Neural progenitor cell (in vitro differentiated cells): ENCODE measurements around the gene CARS2. TPM values are rescaled to one million over a fixed set of nuclear protein-coding genes. Genes with fewer than 3 reads are reported as not detected.
A peak's percentile ranks its signal among the peaks of the same experiment; 100 is the strongest.

Experiments used
- DNase-seq: peaks from one replicate; pipeline ENCODE4 v3.0.0-alpha.2; 2016; ENCODE audit warnings: low spot score
- H2AFZ ChIP-seq: fragments of 200-600 bp; sonication (generic); replicated peaks from 2 replicates; pipeline ENCODE4 v1.6.1; 2016; ENCODE audit warnings: antibody characterized with exemption
- H3F3A ChIP-seq: fragments of 200-600 bp; sonication (generic); 2 replicates; pipeline ENCODE4 v1.6.1; 2016; ENCODE audit warnings: antibody characterized with exemption, low read depth
- H3K27ac ChIP-seq: fragments of 200-600 bp; sonication (generic); 2 replicates; pipeline ENCODE4 v1.5.1; 2016; ENCODE audit warnings: mild to moderate bottlenecking
- H3K27me3 ChIP-seq: fragments of 200-600 bp; sonication (generic); 2 replicates; pipeline ENCODE4 v1.6.1; 2016; ENCODE audit warnings: mild to moderate bottlenecking, moderate library complexity
- H3K36me3 ChIP-seq: fragments of 200-600 bp; sonication (generic); 2 replicates; pipeline ENCODE4 v1.5.1; 2016
- H3K4me1 ChIP-seq: fragments of 200-600 bp; sonication (generic); 2 replicates; pipeline ENCODE4 v1.6.1; 2016; ENCODE audit warnings: mixed run types
- H3K4me2 ChIP-seq: fragments of 200-600 bp; sonication (generic); 2 replicates; pipeline ENCODE4 v1.6.1; 2016
- H3K4me3 ChIP-seq: fragments of 200-600 bp; sonication (generic); 2 replicates; pipeline ENCODE4 v1.5.1; 2016
- H3K79me2 ChIP-seq: fragments of 200-600 bp; sonication (generic); 2 replicates; pipeline ENCODE4 v1.6.1; 2016; ENCODE audit warnings: low read depth
- H3K9ac ChIP-seq: fragments of 200-600 bp; sonication (generic); 2 replicates; pipeline ENCODE4 v1.6.1; 2016
- H3K9me3 ChIP-seq: fragments of 200-600 bp; sonication (generic); 2 replicates; pipeline ENCODE4 v1.5.1; 2016; ENCODE audit warnings: low read depth
- H4K20me1 ChIP-seq: fragments of 200-600 bp; sonication (generic); 2 replicates; pipeline ENCODE4 v1.6.1; 2016; ENCODE audit warnings: low read depth
- H3K27ac Mint-ChIP-seq: 3 replicates; pipeline ENCODE4 v1.8.0; 2021; ENCODE audit warnings: mixed read lengths
- H3K27me3 Mint-ChIP-seq: 2 replicates; pipeline ENCODE4 v1.8.0; 2022; ENCODE audit warnings: low read depth, mild to moderate bottlenecking, inconsistent platforms, moderate library complexity, mixed read lengths; ENCODE audit not compliant: insufficient read depth
- H3K36me3 Mint-ChIP-seq: 3 replicates; pipeline ENCODE4 v1.8.0; 2021; ENCODE audit warnings: mixed read lengths
- H3K4me1 Mint-ChIP-seq: 3 replicates; pipeline ENCODE4 v1.8.0; 2021; ENCODE audit warnings: mixed read lengths
- H3K4me3 Mint-ChIP-seq: 3 replicates; pipeline ENCODE4 v1.8.0; 2021; ENCODE audit warnings: mild to moderate bottlenecking, moderate library complexity, mixed read lengths
- H3K9me3 Mint-ChIP-seq: 3 replicates; pipeline ENCODE4 v1.8.0; 2020; ENCODE audit warnings: mixed read lengths
- EZH2 ChIP-seq: fragments of 200-600 bp; sonication (generic); IDR thresholded peaks from 2 replicates; pipeline ENCODE4 v1.6.1; 2017; ENCODE audit warnings: antibody characterized with exemption, mild to moderate bottlenecking, moderate library complexity
- EZH2phosphoT487 ChIP-seq: fragments of 200-600 bp; sonication (generic); IDR thresholded peaks from 2 replicates; pipeline ENCODE4 v1.6.1; 2017; ENCODE audit warnings: antibody characterized with exemption
- total RNA-seq: library from RNA; depleted of rRNA; stranded (reverse); fragments of >200 nt; gene quantifications from 2 replicates; pipeline ENCODE4 v1.2.3, GENCODE V29; 2015; ENCODE audit warnings: low replicate concordance
- TF ChIP-seq, protein P1 (sequence below): fragments of 200-600 bp; sonication (generic); IDR thresholded peaks from 2 replicates; pipeline ENCODE4 v1.5.1; 2017; ENCODE audit warnings: antibody characterized with exemption, mild to moderate bottlenecking

Gene CARS2
- total RNA-seq, 1 donor from 2014 or later = 50.0 TPM

DNA sequence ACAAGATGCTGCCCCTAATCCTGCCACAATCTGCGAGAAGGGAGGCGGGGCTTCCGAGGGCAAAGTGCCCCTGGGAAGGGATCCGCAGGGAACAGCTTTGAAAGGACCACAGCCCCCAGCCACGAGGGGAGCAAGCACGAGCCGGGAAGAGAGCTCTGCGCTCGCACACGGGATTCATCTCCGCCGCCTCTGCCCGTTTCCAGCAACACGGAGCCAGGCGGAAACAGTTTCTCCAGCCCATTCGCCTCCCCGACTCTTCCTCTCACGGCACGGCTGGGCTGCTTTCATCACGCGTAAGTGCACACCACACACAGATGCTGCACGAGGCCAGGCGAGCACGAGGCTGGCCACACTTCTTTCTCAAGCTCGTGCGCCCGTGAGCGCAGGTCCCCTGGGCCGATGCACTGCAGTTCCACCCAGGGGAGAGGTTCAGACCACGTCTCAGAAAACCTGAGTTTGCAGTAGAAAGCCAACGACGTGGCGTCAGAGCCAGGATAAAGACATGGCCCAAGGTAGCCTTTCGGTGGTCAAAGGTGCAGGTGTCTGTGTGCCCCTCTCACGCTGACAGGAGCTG is 57.0 kb downstream of the CARS2 start:
- TF ChIP-seq EZH2 (no peak), EZH2phosphoT487 (no peak)
- TF ChIP-seq, protein P1, sequence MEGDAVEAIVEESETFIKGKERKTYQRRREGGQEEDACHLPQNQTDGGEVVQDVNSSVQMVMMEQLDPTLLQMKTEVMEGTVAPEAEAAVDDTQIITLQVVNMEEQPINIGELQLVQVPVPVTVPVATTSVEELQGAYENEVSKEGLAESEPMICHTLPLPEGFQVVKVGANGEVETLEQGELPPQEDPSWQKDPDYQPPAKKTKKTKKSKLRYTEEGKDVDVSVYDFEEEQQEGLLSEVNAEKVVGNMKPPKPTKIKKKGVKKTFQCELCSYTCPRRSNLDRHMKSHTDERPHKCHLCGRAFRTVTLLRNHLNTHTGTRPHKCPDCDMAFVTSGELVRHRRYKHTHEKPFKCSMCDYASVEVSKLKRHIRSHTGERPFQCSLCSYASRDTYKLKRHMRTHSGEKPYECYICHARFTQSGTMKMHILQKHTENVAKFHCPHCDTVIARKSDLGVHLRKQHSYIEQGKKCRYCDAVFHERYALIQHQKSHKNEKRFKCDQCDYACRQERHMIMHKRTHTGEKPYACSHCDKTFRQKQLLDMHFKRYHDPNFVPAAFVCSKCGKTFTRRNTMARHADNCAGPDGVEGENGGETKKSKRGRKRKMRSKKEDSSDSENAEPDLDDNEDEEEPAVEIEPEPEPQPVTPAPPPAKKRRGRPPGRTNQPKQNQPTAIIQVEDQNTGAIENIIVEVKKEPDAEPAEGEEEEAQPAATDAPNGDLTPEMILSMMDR = no peak
- no peaks in the 10 kb centered on the region for H3K9me3 ChIP-seq
- no peaks in the 10 kb centered on the region for H3K36me3 ChIP-seq
- H3K27ac ChIP-seq = no peak overlapping the region
- H4K20me1 ChIP-seq = peaks cover 5% of the 10 kb centered on the region
- Mint-ChIP-seq H3K27me3 (peaks cover 2% of the 10 kb centered on the region), H3K27ac (peak overlapping the region; percentile 72), H3K4me1 (peaks cover 23% of the 10 kb centered on the region), H3K9me3 (no peaks in the 10 kb centered on the region), H3K4me3 (no peak overlapping the region), H3K36me3 (peaks cover 14% of the 10 kb centered on the region)
- no peak overlapping the region for H3K4me2 ChIP-seq
- H3K9ac ChIP-seq = no peak overlapping the region
- H3K4me1 ChIP-seq = peaks cover 22% of the 10 kb centered on the region
- peak; percentile 50 for DNase-seq
- H3K4me3 ChIP-seq = no peak overlapping the region
- no peaks in the 10 kb centered on the region for H3K27me3 ChIP-seq
- H3K79me2 ChIP-seq = no peaks in the 10 kb centered on the region
- no peak overlapping the region for H2AFZ ChIP-seq
- peaks cover 10% of the 10 kb centered on the region for H3F3A ChIP-seq

DNA sequence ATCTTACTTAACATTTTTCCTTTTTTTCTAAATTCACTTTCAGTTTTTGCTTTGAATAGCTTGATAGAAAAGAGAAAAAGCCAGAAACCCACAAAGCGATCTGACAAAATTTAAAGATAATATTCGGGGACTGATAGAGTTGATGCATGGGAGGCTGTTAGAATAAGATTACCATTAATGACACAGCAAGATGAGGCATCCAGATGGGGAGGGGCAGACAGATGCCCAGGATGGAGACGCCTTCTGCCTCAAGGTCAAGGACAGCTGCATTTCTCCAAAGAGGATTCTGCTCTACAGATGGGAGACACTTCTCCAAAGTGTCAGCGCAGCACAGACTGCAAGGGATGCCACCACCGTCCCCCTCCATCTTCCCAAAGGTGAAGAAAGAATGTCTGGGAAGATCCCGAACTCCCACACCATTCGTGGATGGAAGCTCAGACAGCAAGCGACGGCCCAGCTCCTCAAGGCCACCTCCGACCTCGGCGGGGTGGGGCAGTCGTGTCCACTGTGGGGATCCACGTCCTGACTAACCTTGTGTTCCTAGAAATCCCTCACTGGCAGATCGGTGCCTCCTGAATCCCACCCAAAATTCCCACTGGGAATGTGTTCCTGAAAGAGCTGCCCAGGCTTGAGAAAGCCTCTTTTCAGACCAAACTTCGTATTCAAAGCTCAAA is 57.6 kb downstream of the CARS2 start:
- Histone ChIP-seq H3K4me3 (no peak overlapping the region), H4K20me1 (peaks cover 5% of the 10 kb centered on the region), H3K4me1 (peaks cover 22% of the 10 kb centered on the region), H3K4me2 (no peak overlapping the region), H3F3A (peaks cover 10% of the 10 kb centered on the region), H3K9ac (no peak overlapping the region), H2AFZ (no peak overlapping the region), H3K9me3 (no peaks in the 10 kb centered on the region), H3K36me3 (no peaks in the 10 kb centered on the region), H3K27ac (no peak overlapping the region), H3K79me2 (no peaks in the 10 kb centered on the region), H3K27me3 (no peaks in the 10 kb centered on the region)
- DNase-seq = no peak
- Mint-ChIP-seq H3K36me3 (peaks cover 12% of the 10 kb centered on the region), H3K4me3 (no peak overlapping the region), H3K27me3 (peaks cover 2% of the 10 kb centered on the region), H3K9me3 (no peaks in the 10 kb centered on the region), H3K27ac (peak overlapping the region; percentile 72), H3K4me1 (peaks cover 23% of the 10 kb centered on the region)
- TF ChIP-seq, protein P1 = no peak
- TF ChIP-seq EZH2phosphoT487 (no peak), EZH2 (no peak)

DNA sequence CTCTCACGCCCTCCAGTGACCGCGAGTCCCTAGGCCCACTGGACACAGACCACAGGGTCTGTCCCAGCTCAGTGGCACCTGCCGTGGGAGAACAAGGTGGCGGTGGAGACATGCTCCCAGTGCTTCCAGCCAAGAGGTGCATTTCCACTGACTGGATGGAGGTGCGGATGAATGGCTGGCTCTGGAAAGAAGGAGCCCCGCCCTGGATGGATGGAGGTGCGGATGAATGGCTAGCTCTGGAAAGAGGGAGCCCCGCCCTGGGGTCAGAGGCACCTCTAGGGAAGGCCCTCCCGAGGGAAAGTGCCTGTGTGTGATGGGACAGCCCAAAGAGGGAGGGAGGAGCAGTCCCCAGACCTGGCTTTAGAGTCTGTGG is 58.6 kb downstream of the CARS2 start:
- Histone ChIP-seq H3K36me3 (no peaks in the 10 kb centered on the region), H3K27ac (no peak overlapping the region), H3K9ac (no peak overlapping the region), H3K9me3 (no peaks in the 10 kb centered on the region), H3K27me3 (no peaks in the 10 kb centered on the region), H3K4me2 (no peak overlapping the region), H3K4me1 (peaks cover 22% of the 10 kb centered on the region), H3K79me2 (no peaks in the 10 kb centered on the region), H2AFZ (no peak overlapping the region), H4K20me1 (peaks cover 5% of the 10 kb centered on the region), H3K4me3 (no peak overlapping the region), H3F3A (peaks cover 10% of the 10 kb centered on the region)
- H3K36me3 Mint-ChIP-seq = peaks cover 14% of the 10 kb centered on the region
- peaks cover 2% of the 10 kb centered on the region for H3K27me3 Mint-ChIP-seq
- DNase-seq = no peak
- H3K27ac Mint-ChIP-seq = no peak overlapping the region
- peaks cover 23% of the 10 kb centered on the region for H3K4me1 Mint-ChIP-seq
- peak overlapping the region; percentile 30 for H3K4me3 Mint-ChIP-seq
- TF ChIP-seq EZH2phosphoT487 (no peak), EZH2 (no peak)
- TF ChIP-seq, protein P1 = no peak
- H3K9me3 Mint-ChIP-seq = no peaks in the 10 kb centered on the region
